Glutamatergic neuron (in vitro differentiated cells): ENCODE data around the gene OSR1. TPM values are rescaled to one million over a fixed set of nuclear protein-coding genes. Genes with fewer than 3 reads are reported as not detected.
A peak's percentile ranks its signal among the peaks of the same experiment; 100 is the strongest.

ENCODE experiments used
- DNase-seq: peaks from one replicate; pipeline ENCODE4 v3.0.0; 2022
- H3K27ac Mint-ChIP-seq: one replicate; pipeline ENCODE4 v1.8.0; 2020; ENCODE audit warnings: mild to moderate bottlenecking, mixed read lengths, inconsistent platforms; ENCODE audit not compliant: unreplicated experiment
- H3K27me3 Mint-ChIP-seq: one replicate; pipeline ENCODE4 v1.8.0; 2020; ENCODE audit warnings: mild to moderate bottlenecking, moderate library complexity, mixed read lengths, inconsistent platforms; ENCODE audit not compliant: unreplicated experiment
- H3K36me3 Mint-ChIP-seq: one replicate; pipeline ENCODE4 v1.8.0; 2020; ENCODE audit warnings: mild to moderate bottlenecking, mixed read lengths, inconsistent platforms; ENCODE audit not compliant: unreplicated experiment
- H3K4me1 Mint-ChIP-seq: one replicate; pipeline ENCODE4 v1.8.0; 2020; ENCODE audit warnings: mild to moderate bottlenecking, low read depth, mixed read lengths, inconsistent platforms; ENCODE audit not compliant: unreplicated experiment
- H3K4me3 Mint-ChIP-seq: one replicate; pipeline ENCODE4 v1.8.0; 2020; ENCODE audit warnings: mild to moderate bottlenecking, mixed read lengths, inconsistent platforms; ENCODE audit not compliant: unreplicated experiment
- H3K9me3 Mint-ChIP-seq: one replicate; pipeline ENCODE4 v1.8.0; 2020; ENCODE audit warnings: mild to moderate bottlenecking, moderate library complexity, mixed read lengths, inconsistent platforms; ENCODE audit not compliant: unreplicated experiment
- total RNA-seq: library from RNA; stranded (reverse); fragmentation: NEBNext Ultra II Directional; extraction: Animal tissue kit (Norgen Biotek cat#: 25700); gene quantifications from one replicate; pipeline ENCODE4 v1.2.1, GENCODE V29; 2021; ENCODE audit not compliant: unreplicated experiment
- TF ChIP-seq, protein P1 (sequence below): fragments of 200-600 bp; sonication (generic); IDR thresholded peaks from one replicate; pipeline ENCODE4 v1.5.0; 2021; ENCODE audit not compliant: partially characterized antibody, unreplicated experiment

OSR1 gene
- total RNA-seq, 1 donor from 2014 or later: 0.42 TPM

DNA sequence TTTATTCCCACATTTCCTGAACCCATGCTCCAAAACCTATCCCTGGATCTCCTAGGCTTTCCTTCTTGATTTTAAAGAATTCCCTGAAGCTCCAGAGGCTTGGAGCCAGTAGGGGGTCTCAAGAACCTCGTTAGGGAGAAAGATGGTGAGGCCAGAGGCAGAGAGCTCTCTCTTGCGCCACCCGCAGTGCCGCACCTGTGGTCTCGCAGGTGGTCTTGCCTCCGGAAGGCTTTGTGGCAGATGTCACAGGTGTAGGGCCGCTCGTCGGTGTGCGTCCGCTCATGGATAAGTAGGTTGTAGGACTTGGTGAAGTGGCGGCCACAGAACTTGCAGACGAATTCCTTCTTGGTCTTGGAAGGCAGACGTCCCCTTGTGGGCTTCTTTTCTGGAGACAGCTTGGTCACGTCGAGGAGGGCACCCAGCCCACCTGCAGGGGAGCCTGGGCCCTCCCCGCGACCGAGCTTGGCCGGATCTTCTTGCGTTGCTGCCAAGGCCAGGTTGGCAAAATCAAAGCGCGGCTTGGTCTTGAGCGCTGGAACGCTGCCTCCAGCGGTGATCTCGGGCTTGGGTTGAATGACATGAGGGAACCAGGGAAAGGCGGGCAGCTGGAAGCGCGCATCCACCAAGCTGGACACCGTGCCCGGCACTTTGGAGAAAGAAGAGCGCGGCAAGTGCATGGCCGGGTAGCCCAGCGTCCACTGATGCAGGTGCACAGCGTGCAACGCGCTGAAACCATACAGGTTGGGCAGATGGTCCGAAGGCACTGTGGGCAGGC is 5.3 kb downstream of the OSR1 start:
- H3K27me3 Mint-ChIP-seq: peaks cover 53% of the 10 kb centered on the region
- H3K4me3 Mint-ChIP-seq: no peak overlapping the region
- H3K4me1 Mint-ChIP-seq: peaks cover 10% of the 10 kb centered on the region
- peaks cover 13% of the 10 kb centered on the region for H3K9me3 Mint-ChIP-seq
- TF ChIP-seq, protein P1, sequence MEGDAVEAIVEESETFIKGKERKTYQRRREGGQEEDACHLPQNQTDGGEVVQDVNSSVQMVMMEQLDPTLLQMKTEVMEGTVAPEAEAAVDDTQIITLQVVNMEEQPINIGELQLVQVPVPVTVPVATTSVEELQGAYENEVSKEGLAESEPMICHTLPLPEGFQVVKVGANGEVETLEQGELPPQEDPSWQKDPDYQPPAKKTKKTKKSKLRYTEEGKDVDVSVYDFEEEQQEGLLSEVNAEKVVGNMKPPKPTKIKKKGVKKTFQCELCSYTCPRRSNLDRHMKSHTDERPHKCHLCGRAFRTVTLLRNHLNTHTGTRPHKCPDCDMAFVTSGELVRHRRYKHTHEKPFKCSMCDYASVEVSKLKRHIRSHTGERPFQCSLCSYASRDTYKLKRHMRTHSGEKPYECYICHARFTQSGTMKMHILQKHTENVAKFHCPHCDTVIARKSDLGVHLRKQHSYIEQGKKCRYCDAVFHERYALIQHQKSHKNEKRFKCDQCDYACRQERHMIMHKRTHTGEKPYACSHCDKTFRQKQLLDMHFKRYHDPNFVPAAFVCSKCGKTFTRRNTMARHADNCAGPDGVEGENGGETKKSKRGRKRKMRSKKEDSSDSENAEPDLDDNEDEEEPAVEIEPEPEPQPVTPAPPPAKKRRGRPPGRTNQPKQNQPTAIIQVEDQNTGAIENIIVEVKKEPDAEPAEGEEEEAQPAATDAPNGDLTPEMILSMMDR: no peak
- no peak overlapping the region for H3K27ac Mint-ChIP-seq
- no peaks in the 10 kb centered on the region for H3K36me3 Mint-ChIP-seq
- DNase-seq: no peak

- Mint-ChIP-seq H3K27ac (peak overlapping the region; percentile 49), H3K36me3 (no peaks in the 10 kb centered on the region), H3K9me3 (peaks cover 12% of the 10 kb centered on the region), H3K4me1 (peaks cover 10% of the 10 kb centered on the region), H3K27me3 (peaks cover 51% of the 10 kb centered on the region), H3K4me3 (peak overlapping the region; percentile 57)
- TF ChIP-seq, protein P1: no peak
- DNase-seq: no peak
These were observed 6.3 kb downstream of the OSR1 start for GRCh38 chr2:19351899-19352697.

- TF ChIP-seq, protein P1: no peak
- H3K36me3 Mint-ChIP-seq: no peaks in the 10 kb centered on the region
- peaks cover 46% of the 10 kb centered on the region for H3K27me3 Mint-ChIP-seq
- DNase-seq: peak; percentile 33
- H3K27ac Mint-ChIP-seq: no peak overlapping the region
- peaks cover 8% of the 10 kb centered on the region for H3K4me1 Mint-ChIP-seq
- peaks cover 9% of the 10 kb centered on the region for H3K9me3 Mint-ChIP-seq
- peak overlapping the region; percentile 88 for H3K4me3 Mint-ChIP-seq
These were observed 6.9 kb downstream of the OSR1 start for GRCh38 chr2:19351499-19351898.

DNA sequence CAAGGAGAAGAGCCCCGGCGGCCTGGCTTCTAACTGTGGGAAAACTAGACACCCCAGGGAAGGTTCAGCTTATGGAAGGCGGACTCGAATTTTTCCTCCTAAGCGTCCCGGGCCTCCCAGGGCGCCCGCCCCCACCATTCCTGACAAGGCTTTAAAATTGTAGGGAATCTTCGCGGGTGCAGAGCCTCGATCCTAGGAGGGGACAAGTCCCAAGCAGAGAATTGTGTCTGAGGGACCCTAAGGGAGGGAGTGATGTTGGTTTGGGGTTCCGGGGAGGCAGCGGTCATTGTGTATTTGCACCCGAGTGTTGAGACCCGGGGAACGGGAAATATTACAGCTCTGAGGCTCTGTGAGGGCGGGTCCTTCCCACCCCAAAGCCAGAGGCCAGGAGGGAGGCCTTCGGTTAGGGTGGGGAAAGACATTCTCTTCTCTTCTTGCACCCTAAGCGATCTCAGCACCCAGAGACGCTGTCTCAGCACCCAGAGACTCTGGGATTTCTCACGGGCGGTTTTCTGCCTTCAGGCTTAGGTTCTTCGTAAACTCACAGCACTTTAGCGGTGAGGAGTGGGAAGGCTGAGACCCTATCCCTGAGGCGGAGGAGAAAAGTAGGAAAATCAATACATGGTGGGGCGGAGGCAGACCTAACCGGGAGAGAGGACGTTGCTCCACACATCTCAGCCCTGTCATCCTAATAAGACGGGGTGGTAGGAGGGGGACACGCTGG is 7.6 kb downstream of the OSR1 start:
- Mint-ChIP-seq H3K9me3 (peaks cover 9% of the 10 kb centered on the region), H3K27me3 (peaks cover 43% of the 10 kb centered on the region), H3K27ac (no peak overlapping the region), H3K36me3 (no peaks in the 10 kb centered on the region), H3K4me1 (peaks cover 5% of the 10 kb centered on the region), H3K4me3 (peak overlapping the region; percentile 88)
- DNase-seq: no peak
- TF ChIP-seq, protein P1: no peak
